HL-60 (cell line): Measurements from ENCODE around the gene GALNT9.

ENCODE experiments used
- CTCF ChIP-seq: IDR thresholded peaks from one replicate; pipeline ENCODE4 v1.5.1; 2011; ENCODE audit warnings: low read length, control low read depth, inconsistent platforms; ENCODE audit not compliant: insufficient read depth
- POLR2AphosphoS5 ChIP-seq: IDR thresholded peaks from 2 replicates; pipeline ENCODE4 v1.6.1; 2012; ENCODE audit warnings: low read depth
- REST ChIP-seq: IDR thresholded peaks from 2 replicates; pipeline ENCODE4 v1.6.1; 2012; ENCODE audit warnings: low read depth; ENCODE audit not compliant: insufficient replicate concordance
- SPI1 ChIP-seq: IDR thresholded peaks from 2 replicates; pipeline ENCODE4 v1.6.1; 2012; ENCODE audit warnings: low read depth, mild to moderate bottlenecking, borderline replicate concordance

- TF ChIP-seq REST, result no peak
- TF ChIP-seq CTCF, result no peak
- no peak for TF ChIP-seq SPI1
- no peak for TF ChIP-seq POLR2AphosphoS5
Observed at GRCh38 chr12:132204793-132205270, 124.6 kb downstream of the GALNT9 start.
